ENCODE results near the gene MBOAT2.

MBOAT2 gene

DNA sequence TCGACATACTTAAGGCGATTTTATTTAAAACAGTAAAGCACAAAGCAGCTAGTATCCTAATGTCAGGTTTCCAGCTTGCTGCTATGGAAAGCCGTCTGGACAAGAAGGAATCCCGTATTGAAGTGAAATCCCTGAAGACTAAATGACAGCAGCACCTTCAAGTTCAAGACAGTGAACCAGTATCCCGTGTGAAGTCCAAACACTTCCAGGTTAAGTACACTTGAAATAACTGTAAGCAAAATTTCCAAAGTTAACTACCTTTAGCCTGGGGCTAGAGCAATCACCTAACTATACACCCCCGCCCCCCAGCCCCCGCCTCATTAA, 1.2 kb downstream of the MBOAT2 start:
- Histone ChIP-seq H2AFZ (ENCODE audit: low read depth) (peak overlapping the region; percentile 61; the same call in 1 of the 2 replicates), H3K27me3 (ENCODE audit: insufficient read depth, low read depth) (no peaks in the 10 kb centered on the region), H3K4me1 (ENCODE audit: low read depth, poor library complexity, severe bottlenecking) (peaks cover 9% of the 10 kb centered on the region), H3K9ac (no peak overlapping the region), H3K27ac (no peak overlapping the region), H3K36me3 (ENCODE audit: insufficient read depth) (no peaks in the 10 kb centered on the region), H4K20me1 (ENCODE audit: insufficient read depth) (no peaks in the 10 kb centered on the region), H3K4me3 (IDR thresholded peaks at IDR 0.05; ENCODE audit: insufficient read depth, low read depth, low read length) (no peak overlapping the region), H3K79me2 (ENCODE audit: insufficient read depth, low read depth) (no peaks in the 10 kb centered on the region), H3K4me2 (no peak overlapping the region; the same call in 1 of the 2 replicates)
- TF ChIP-seq, protein P1, sequence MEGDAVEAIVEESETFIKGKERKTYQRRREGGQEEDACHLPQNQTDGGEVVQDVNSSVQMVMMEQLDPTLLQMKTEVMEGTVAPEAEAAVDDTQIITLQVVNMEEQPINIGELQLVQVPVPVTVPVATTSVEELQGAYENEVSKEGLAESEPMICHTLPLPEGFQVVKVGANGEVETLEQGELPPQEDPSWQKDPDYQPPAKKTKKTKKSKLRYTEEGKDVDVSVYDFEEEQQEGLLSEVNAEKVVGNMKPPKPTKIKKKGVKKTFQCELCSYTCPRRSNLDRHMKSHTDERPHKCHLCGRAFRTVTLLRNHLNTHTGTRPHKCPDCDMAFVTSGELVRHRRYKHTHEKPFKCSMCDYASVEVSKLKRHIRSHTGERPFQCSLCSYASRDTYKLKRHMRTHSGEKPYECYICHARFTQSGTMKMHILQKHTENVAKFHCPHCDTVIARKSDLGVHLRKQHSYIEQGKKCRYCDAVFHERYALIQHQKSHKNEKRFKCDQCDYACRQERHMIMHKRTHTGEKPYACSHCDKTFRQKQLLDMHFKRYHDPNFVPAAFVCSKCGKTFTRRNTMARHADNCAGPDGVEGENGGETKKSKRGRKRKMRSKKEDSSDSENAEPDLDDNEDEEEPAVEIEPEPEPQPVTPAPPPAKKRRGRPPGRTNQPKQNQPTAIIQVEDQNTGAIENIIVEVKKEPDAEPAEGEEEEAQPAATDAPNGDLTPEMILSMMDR (conservative IDR thresholded peaks at IDR 0.05; ENCODE audit: low read depth, low read length) = no peak

- Histone ChIP-seq H3K36me3 (ENCODE audit: insufficient read depth) (no peaks in the 10 kb centered on the region), H3K27me3 (ENCODE audit: insufficient read depth, low read depth) (no peaks in the 10 kb centered on the region), H3K27ac (no peak overlapping the region), H2AFZ (ENCODE audit: low read depth) (no peak overlapping the region), H3K4me1 (ENCODE audit: low read depth, poor library complexity, severe bottlenecking) (peaks cover 9% of the 10 kb centered on the region), H3K9ac (no peak overlapping the region), H3K4me3 (IDR thresholded peaks at IDR 0.05; ENCODE audit: insufficient read depth, low read depth, low read length) (no peak overlapping the region), H3K4me2 (no peak overlapping the region), H3K79me2 (ENCODE audit: insufficient read depth, low read depth) (no peaks in the 10 kb centered on the region), H4K20me1 (ENCODE audit: insufficient read depth) (no peaks in the 10 kb centered on the region)
- TF ChIP-seq, protein P1 (conservative IDR thresholded peaks at IDR 0.05; ENCODE audit: low read depth, low read length) = no peak
Observed at GRCh38 chr2:9001778-9002177, 1.7 kb downstream of the MBOAT2 start.

DNA sequence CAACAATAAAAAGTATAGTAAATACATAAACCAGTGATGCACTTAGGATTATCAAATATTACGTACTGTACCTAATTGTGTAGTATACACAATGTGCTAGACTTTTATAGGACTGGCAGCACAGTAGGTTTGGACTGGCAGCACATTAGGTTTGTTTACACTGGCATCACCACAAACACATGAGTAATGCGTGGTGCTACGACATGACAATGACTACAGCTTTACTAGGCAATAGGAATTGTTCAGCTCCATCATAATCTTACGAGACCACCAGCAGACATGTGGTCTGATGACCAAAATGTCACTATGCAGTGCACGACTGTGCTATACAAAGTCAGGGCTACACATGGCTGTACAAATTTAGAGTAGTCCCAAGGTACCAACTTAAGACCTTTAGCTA, 2.3 kb downstream of the MBOAT2 start:
- Histone ChIP-seq H3K4me1 (ENCODE audit: low read depth, poor library complexity, severe bottlenecking) (peaks cover 9% of the 10 kb centered on the region), H3K9ac (no peak overlapping the region), H4K20me1 (ENCODE audit: insufficient read depth) (no peaks in the 10 kb centered on the region), H3K36me3 (ENCODE audit: insufficient read depth) (no peaks in the 10 kb centered on the region), H2AFZ (ENCODE audit: low read depth) (no peak overlapping the region), H3K4me3 (IDR thresholded peaks at IDR 0.05; ENCODE audit: insufficient read depth, low read depth, low read length) (no peak overlapping the region), H3K27ac (no peak overlapping the region), H3K79me2 (ENCODE audit: insufficient read depth, low read depth) (no peaks in the 10 kb centered on the region), H3K27me3 (ENCODE audit: insufficient read depth, low read depth) (no peaks in the 10 kb centered on the region), H3K4me2 (no peak overlapping the region)
- TF ChIP-seq, protein P1 (conservative IDR thresholded peaks at IDR 0.05; ENCODE audit: low read depth, low read length) = no peak

DNA sequence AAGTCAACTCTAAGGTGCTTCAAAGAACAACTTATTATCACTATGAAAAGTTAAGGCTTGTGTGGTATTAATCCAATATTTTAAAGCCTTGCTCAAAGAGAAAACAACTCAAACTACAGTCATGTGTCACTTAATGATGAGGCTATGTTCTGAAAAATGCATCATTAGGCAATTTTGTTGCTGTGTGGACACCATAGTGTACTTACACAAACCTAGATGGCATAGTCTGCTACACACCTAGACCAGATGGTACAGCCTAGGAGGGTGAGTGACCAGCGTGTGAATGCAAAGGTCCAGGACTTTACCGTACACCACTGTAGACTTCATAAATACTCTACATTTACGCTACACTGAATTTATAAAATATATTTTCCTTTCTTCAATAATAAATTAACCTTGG, 3.0 kb downstream of the MBOAT2 start:
- TF ChIP-seq, protein P1 (conservative IDR thresholded peaks at IDR 0.05; ENCODE audit: low read depth, low read length) = no peak
- peaks cover 9% of the 10 kb centered on the region for H3K4me1 ChIP-seq (ENCODE audit: low read depth, poor library complexity, severe bottlenecking)
- no peaks in the 10 kb centered on the region for H3K27me3 ChIP-seq (ENCODE audit: insufficient read depth, low read depth)
- no peak overlapping the region for H3K9ac ChIP-seq
- H3K4me2 ChIP-seq = no peak overlapping the region
- no peaks in the 10 kb centered on the region for H3K79me2 ChIP-seq (ENCODE audit: insufficient read depth, low read depth)
- H3K36me3 ChIP-seq (ENCODE audit: insufficient read depth) = no peaks in the 10 kb centered on the region
- H2AFZ ChIP-seq (ENCODE audit: low read depth) = no peak overlapping the region
- H3K27ac ChIP-seq = no peak overlapping the region
- H3K4me3 ChIP-seq (IDR thresholded peaks at IDR 0.05; ENCODE audit: insufficient read depth, low read depth, low read length) = no peak overlapping the region
- no peaks in the 10 kb centered on the region for H4K20me1 ChIP-seq (ENCODE audit: insufficient read depth)

DNA sequence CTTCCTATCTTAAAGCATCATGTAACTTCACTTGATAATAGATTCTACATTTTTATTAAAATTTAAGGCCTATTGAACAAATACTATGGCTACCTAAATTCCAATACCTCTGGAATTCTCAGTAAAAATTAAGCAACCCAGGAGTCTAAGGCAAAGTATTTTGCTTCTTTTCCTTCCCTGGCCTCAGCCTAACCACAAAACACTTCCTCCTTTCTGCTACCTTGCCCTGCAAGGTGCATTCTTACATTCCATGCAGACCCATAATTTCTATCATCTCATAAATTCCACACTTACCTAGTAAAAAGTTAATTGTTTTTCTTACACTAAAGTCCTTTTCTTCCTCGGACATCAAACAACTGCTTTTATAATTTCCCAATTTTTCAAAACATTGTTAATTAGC, 3.7 kb downstream of the MBOAT2 start:
- H2AFZ ChIP-seq (ENCODE audit: low read depth) = no peak overlapping the region
- no peak overlapping the region for H3K4me3 ChIP-seq (IDR thresholded peaks at IDR 0.05; ENCODE audit: insufficient read depth, low read depth, low read length)
- no peaks in the 10 kb centered on the region for H4K20me1 ChIP-seq (ENCODE audit: insufficient read depth)
- TF ChIP-seq, protein P1 (conservative IDR thresholded peaks at IDR 0.05; ENCODE audit: low read depth, low read length) = no peak
- H3K9ac ChIP-seq = no peak overlapping the region
- no peaks in the 10 kb centered on the region for H3K79me2 ChIP-seq (ENCODE audit: insufficient read depth, low read depth)
- H3K27ac ChIP-seq = no peak overlapping the region
- H3K27me3 ChIP-seq (ENCODE audit: insufficient read depth, low read depth) = no peaks in the 10 kb centered on the region
- H3K36me3 ChIP-seq (ENCODE audit: insufficient read depth) = no peaks in the 10 kb centered on the region
- peaks cover 9% of the 10 kb centered on the region for H3K4me1 ChIP-seq (ENCODE audit: low read depth, poor library complexity, severe bottlenecking)
- H3K4me2 ChIP-seq = no peak overlapping the region

Measured in KMS-11 (cell line).